ENCODE results near the gene WWC1.

The WWC1 gene

DNA sequence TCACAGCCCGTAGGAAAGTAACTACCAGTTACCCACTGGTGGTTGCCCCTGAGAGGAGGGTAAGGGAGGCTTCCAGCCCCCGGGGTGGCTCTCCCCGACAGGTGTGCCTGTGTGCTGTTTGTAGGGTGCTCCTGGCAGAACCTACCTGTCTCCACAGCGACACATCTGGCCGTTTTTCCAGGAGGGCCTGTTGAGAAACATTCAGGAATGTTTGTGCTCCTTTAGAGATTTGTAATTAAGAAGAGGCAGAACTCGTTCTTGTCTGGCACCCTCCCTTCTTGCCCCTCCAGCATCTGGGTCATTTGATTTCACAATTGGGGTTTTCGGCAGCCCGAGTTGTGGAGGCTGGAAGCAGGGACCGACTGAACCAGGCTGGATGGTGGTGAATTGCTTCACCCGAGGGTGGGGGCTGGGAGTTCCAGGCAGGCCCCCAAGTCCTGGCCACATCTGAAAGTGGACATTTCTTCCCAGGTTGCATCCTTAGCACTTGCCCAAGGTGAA is 74.2 kb downstream of the WWC1 start:
- peak; percentile 11 for DNase-seq

DNA sequence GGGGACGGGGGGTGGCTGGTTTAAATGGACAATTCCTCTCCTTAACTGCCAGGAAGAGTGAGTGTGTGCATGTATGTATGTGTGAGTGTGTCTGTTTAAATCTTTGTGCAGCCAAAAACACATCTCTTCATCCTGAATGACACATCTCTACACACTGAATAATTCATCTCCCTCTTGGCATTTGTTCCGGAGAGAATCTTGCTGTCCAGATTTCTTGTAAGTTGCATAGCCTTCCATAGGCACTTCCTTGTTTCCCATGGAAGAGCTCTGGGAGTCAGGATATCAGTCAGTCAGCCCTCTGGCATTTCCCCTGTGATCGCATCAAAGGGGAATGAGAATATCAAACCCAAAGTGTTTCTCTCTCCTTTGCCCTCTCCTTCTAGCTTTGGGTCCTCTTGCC is 74.7 kb downstream of the WWC1 start:
- no peak for DNase-seq

DNA sequence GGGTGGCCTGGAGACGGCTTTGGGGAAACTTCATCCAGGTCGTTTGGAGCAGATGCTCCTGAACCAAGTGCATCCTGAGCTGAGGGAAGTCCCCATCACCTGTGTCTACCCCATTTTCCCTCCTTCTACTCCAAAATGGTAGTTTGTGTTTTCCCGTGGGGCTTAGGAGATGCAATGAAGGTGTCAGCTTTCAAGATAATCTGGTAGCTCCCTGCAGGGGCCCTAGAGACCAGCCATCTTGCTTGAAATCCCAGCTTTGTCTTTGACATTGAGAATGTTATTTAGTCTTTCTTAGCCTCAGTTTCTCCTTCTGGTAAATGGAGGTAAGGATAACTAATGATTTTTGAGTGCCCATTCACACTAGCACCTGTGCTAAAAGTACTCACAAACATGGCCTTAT is 77.4 kb downstream of the WWC1 start:
- DNase-seq: no peak

DNA sequence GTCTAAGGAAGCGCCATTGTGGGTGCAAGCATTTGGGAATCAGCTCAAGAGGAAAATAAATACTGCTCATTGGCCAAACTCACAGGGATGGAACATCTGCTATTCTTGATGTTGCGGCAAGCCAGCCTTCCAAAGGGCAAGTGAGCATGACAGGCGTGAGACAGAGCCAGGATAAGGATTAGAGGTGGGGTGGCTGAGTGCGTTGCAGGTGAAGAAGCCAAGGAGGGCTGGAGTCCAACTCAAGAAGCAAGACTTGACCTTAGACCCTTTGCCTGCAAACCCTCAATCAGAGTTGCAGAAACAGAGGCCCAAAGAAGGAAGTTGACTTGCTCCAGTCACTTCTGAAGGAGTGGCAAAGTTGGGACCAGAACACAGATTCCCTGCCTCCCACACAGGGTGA is 79.4 kb downstream of the WWC1 start:
- DNase-seq: no peak

DNA sequence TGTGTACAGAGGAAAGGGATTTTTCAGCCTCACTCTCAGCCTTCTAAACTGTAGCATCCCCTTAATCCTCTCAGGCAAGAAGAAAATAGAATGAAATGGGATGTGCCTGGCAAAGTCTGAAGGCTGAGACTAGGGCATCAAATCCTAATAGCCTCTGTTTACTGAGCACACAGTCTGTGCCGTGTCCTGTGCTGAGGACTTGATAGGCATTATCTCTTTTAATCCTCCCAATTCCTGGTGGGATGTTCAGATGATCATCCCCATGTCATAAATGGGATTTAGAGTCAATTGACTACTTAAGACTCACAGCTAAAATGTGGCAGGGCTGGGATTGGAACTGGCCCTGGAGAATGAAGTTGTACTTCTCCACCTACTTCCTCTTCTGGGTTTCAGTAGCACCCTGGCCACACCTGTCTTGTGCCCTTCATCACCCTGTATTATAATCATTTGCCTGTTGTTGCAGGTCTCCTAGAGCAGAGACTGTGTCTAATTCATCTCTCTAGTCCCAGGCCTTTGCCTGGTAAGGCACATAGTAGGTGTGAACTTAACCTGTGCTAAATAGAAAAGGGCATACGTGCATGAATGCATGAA is 81.0 kb downstream of the WWC1 start:
- DNase-seq: no peak

DNA sequence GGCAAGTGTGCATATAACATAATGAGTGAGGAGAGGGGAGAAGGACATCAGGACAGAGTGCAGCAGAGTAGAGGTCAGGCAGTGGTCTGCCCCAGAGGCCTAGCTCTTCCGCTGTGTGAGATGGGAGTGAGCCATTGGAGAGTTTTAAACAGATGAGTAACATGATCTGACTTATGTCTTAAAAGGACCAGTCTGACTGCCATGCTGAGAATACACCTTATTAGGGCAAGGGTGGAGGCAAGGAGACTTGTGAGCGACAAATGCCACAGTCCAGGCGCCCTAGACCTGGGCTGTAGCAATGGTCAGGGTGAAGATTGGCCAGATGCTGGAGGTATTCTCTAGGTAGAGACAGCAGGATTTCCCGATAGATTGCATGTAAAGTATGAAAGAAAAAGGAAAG is 83.1 kb downstream of the WWC1 start:
- DNase-seq: no peak

DNA sequence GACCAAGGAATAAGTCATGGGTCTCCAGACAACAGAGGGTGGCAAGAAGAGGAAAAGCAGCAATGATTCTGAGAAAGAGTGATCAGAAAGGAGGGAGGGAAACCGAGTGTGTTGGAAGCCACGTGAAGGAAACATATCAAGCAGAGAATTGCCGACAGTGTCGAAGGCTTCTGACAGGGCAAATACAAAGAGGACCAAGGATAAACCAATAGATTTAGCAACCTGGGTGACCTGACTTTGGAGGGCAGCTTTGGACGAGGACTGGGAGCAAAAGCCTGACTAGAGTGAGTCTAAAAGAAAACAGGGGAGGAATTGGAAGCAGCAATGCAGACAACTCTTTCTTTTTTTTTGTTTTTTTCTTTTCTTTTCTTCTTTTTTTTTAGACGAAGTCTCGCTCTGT is 83.8 kb downstream of the WWC1 start:
- DNase-seq: no peak

DNA sequence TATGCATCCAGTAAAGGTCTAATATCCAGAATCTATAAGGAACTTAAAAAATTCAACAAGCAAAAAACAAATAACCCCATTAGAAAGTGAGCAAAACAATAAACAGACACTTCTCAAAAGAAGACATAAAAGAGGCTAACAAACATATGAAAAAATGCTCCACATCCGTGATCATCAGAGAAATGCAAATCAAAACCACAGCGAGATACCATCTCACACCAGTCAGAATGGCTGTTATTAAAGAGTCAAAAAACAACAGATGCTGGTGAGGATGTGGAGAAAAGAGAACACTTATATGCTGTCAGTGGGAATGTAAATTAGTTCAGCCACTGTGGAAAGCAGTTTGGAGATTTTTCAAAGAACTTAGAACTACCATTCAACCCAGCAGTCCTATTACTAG is 86.1 kb downstream of the WWC1 start:
- DNase-seq: peak; percentile 7

DNA sequence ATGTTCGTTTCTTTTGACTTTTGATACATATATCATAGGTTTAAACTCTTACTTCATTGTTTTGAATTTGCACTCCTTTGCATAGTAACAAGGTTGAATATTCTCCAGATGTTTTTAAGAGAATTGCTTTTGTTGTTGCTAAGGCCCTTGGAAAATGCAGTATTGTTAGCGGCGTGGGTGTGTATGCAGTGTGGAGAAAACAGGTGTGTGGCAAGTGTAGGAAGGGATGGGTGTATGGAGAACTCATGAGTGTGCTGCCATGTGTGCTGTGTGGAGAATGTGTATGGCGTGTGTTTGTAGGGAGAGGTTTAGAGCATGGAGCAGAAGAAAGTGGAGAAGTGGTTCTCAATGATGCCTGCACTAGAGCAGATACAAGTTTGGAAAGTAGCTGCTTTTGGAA is 87.3 kb downstream of the WWC1 start:
- DNase-seq: no peak

DNA sequence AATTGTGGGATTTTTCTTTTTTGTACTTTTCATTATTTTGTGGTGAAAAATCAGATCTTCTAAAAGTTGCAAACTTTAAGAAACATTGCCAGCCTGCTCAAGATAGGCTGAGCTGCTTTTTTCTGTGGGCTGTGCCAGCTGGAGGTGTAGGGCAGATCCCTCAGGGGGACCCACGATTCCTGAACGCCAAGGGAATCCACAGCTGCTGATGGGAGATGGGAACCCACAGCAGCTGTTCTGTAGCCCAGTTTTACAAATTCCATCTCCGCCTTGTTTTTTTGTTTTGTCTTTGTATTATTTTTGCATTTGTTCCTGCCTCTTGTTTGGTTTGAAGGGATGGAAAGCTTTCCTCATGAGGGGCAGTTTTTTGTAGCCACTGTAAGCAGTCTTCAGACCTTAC is 91.0 kb downstream of the WWC1 start:
- no peak for DNase-seq

DNA sequence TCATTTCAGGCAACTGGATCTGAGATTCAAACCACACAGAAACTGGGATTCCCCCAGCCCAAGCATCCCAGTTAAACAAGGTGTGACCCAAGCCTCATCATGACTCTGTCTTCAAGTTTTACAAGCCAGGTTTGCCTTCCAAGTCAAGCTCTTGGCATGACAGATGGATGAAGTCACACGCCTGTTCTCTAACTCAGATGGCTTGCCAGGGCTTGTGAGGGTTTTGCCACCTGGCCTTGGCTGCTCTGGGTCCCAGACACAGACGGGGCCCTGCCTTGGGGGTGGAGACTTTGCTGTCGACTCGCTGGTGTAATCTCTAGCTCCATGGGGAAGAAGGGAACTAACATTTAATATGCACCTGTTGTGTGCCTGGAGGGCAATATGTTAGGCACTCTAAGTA is 99.0 kb downstream of the WWC1 start:
- no peak for DNase-seq

DNA sequence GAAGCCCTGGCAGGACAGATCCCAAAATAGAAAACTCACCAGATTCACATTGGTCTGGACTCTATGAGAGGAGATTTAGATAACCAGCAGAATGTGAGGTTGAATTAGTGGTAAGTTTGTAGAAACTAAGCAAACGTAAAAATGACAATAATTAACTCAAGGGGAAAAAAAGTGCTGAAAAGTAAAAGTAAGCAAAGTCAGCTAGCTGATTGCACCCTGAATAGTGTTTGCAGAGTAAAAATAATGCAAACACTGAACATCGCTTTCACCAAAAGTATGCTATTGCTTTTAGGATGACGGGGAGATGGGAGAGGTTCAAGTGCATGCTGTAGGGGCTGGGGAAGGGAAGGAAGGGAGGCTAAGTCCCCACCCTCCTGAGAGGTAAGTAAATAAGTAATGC is 102.3 kb downstream of the WWC1 start:
- DNase-seq: no peak

DNA sequence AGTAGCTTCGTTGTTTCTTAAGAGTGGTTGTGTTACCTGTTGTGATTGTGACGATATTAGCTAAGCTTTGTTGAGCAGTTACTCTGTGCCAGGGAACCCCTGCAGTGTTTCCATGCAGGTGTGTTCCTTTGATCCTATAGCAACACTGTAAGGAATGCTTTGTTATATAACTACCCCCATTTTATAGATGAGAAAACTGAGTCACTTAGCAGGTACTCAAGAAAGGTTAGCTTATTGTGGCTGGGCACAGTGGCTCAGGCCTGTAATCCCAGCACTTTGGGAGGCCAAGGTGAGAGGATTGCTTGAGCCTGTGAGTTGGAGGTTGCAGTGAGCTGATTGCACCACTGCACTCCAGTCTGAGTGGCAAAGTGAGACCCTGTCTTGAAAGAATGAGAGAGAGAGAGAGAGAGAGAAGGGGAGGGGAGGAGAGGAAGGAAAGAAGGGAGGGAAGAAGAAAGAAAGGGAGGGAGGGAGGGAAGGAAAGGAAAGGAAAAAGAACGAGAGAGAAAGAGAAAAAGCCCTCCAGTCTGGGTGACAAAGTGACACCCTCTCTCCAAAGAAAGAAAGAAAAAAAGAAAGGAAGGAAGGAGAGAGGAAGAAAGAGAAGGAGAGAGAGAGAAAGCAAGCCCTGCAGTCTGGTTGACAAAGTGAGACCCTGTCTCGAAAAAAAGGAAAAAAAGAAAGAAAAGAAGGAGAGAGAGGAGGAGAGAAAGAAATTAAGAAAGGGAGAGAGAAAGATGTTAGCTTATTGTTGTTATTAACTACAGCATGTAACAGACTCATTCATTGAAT is 109.2 kb downstream of the WWC1 start:
- DNase-seq: no peak

DNA sequence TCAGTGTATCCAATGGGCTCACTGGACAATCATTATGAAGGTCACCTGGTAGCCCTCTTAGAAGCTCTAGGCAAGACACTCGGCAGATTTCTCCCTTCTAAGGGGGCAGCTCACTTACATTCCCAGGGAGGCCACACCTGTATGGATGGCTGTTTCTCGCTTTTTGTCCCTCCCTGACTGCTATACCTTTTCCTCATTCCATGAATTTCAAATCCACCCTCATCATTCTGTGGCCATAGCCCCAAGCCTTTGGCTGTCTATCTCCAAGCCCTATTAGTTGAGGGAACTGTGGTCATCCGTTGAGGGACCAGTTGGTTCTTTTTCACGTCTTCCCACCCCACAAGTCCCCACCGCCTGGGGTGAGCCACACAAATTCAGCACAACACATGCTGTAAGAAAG is 109.8 kb downstream of the WWC1 start:
- DNase-seq: no peak

DNA sequence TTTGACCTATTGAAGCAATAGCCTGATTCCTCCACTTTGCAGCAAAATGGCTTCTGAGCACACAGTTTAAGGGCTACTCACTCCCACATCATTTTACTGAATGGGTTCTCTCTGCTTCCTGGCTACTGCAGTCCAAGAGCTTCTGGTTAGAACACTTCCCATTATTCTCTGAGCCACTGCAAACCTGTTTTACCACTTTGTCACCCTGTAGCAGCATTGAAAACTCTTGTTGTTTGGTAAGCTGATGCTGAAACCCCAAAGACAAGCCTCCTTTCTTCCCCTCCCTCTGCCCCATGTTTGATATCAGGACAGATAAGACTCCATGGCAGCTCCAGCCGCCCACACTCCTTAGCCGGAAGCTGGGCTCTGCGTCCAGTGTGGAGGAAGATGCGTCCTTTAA is 110.4 kb downstream of the WWC1 start:
- no peak for DNase-seq

DNA sequence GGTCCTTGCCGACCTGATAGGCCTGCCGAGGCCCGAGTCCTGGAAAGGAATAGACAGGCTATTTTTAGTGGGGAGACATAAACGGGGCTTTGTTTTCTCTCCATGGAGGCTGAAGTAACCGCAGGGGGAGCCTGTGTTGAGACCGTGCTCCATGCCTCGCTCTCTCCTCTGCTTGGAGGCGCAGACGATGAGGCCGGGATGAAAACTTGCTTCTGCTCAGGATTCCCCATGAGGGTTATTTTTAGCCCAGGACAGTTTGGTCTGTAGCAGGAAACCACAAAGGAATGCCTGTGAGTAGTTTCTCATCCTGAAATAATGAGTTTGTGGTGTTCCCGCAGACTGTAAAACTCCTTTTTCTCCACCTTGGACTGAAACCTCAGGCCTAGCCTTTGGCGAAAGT is 112.9 kb downstream of the WWC1 start:
- no peak for DNase-seq

DNA sequence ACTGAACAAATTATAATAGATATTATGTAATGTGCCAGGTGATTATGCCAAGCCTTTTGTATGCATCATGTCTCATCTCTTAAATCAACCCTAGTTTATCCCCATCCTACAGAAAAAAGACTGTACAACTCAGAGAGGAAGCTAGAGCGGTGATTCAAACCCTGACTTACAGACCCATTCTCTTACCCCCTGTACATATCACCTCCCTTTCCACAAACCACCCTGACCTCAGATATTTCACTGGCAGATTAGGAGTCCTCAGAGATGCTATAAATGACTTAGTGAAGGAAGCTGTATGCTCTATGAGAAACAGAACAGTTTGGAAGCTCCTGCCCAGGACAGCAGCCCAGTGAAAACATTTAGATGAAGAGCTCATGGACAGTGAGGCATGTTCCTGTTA is 115.8 kb downstream of the WWC1 start:
- DNase-seq: no peak

DNA sequence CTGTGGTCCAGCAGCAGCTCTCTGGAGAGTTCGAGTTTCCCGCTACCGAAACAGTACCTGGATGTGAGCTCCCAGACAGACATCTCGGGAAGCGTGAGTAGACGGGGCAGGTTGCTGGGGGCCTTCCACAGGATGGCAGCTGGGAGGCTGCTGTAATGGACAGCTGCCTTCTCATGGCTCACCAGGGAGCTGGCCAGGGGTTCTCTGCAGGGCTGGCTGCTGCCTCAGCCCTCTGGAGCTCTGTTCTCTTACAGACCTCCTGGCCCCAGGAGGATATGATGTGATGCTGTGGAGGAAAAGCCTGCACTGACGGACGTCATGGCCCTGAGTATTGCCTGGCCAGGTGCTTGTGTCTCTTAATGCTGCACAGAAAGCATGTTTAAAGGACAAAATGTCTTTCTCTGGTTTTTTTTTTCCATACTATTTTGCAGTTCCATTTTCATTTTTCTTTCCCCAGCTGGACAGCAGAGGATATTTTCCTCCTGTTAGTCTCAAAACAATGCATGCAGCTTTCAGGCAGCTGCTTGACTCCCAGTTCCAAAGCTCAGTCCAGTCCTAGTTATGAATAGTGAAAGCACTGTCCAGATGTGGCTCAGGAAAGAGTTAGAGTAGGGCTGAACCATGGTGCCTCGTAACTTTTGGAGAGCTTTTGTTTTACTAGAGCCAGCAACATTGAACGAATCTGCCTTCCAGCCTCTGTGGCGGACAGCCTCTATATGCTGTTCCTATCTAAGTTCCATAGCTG is 117.3 kb downstream of the WWC1 start:
- DNase-seq: no peak

DNA sequence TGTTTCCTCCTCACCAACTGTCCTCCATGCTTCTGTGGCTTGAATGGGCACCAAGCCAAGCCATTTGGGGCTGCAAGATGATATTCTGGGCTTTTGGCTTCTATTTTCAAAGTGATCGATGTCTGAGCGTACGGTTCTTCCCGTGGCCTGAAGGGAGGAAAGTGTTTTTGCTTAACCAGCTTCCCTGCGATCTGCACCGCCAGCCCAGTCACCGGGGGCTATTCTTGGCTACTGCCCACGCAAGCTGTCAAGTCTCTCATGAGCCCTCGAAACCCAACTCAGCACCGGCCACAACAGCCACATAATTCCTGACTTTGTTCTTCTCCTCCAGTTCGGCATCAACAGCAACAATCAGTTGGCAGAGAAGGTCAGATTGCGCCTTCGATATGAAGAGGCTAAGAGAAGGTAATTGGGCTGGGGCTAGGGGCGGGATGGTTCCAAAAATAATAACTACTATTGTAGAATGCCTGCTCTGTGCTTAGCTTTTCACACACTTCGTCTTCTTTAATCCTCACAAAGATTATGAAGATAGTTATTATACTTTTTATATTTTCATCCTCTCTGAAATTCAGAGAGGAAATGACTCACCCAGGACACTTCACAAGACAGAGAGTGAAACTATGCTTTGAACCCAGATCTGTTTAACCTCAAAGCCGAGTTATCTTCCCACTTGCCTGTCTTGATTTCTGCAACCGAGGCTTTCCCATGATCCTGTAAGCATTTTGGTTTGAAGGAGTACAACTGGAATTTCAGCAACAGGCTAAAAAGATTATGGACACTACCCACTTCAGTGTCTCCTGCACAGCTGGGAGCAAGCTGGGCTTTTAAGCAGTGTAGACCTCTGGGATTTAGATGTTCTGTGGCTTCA is 118.4 kb downstream of the WWC1 start:
- no peak for DNase-seq

DNA sequence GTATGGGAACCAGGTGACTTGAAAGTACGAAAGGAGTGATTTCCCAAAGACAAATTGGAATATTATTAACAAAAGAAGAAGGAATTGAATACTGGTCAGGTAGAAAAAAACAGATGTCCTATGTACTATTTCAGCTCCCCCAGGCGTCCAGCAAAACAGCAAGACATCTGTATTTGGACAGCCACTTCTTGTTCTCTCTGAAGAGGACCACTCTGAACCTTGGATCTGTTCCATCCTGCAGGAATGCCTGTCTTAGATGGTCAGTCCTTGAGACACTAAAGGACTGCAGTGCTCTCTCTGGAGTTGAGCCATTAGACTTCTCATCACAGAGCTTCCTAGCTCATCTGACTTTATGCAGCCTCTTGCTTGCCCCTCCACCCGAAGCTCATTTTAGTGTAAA is 120.4 kb downstream of the WWC1 start:
- DNase-seq: no peak

DNA sequence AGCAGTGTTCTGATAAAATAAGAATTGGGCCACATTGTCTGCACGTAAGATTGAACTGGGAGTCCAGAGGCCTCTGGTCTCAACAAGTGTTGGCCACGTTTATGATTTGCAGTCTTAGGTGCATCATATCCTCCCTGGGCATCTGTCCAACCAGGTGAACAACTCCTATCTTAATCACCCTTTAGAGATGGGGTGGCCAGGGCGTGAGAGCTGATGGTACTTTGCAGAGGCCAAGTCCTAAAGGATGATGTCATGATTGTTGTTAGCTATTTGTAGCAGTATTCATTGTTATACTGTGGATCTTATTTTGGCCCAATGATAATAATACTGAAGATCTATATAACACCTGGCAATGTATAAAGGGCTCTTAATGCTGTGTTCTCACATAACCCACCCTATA is 121.6 kb downstream of the WWC1 start:
- DNase-seq: no peak

DNA sequence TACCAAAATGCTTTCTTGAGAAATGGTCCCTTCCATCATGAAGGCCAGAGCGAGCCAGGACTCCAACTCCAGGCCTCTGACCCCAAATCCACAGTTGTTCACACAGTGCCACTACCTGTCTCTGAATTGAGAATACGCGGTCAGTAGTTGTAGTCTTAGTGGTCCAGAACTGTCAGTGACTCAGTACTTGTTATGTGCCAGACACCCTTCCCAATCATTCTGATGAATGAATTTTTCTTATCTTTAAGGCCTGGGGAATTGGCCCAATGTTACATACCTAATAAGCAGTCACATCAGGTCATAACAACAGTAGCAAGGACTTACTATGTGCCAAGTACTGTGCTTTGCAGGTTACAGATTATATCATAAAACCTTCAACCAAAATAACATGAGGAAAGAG is 122.2 kb downstream of the WWC1 start:
- DNase-seq: no peak

DNA sequence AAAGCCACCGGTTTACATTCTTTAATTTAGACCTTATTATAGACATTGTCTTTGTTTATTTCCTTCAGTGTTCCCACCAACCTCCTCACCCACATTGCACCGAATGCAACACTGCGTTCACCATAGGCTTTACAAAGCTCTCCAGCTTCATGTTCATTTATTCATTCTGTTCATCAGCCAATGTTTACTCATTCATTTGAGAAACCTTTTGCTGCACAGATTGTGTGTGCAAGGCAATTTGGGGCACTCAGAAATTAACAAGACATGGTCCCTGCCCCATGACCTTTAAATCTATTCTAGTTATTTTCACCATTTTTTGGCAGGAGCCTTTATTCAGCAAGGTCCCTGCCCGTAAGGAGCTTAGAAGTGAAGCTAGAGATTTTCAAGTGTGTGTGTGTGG is 124.0 kb downstream of the WWC1 start:
- DNase-seq: no peak

Data from NCI-H526 treated with DMSO at 0.1 percent for 48 hours (cell line).